Measurements from ENCODE around the gene CCSER1. TPM values are rescaled to one million over a fixed set of nuclear protein-coding genes. Genes with fewer than 3 reads are reported as not detected.

The CCSER1 gene
- total and polyA plus RNA-seq, 2 of the 8 experiments (the other 6 are each of a cell fraction or from before 2014, with no cell fraction given), result 0.26 to 0.84 TPM

GRCh38 chr4:90171491-90171890, 44.3 kb downstream of the CCSER1 start:
- H2BK20ac ChIP-seq (ENCODE audit: low read length), result no peak overlapping the region
- H3K14ac ChIP-seq (ENCODE audit: insufficient read length), result no peak overlapping the region
- no peaks in the 10 kb centered on the region for H3K9me3 ChIP-seq (ENCODE audit: insufficient read depth in 2 of 2, low read depth in 1 of 2, low read length in 1 of 2)
- H3K4me3 ChIP-seq (ENCODE audit: extremely low read depth in 1 of 4, insufficient read depth in 2 of 4, low read depth in 3 of 4, low read length in 4 of 4), result no peak overlapping the region
- no peak overlapping the region for H2BK120ac ChIP-seq (replicated peaks; ENCODE audit: low read depth, low read length)
- ChIA-PET POLR2A (ENCODE audit: partially characterized antibody) (no interaction called here), CTCF (ENCODE audit: partially characterized antibody) (no interaction called here)
- no peak overlapping the region for H3K4me2 ChIP-seq (ENCODE audit: insufficient read depth in 1 of 2, low read depth in 2 of 2, low read length in 2 of 2)
- no peak for FAIRE-seq
- H4K8ac ChIP-seq (ENCODE audit: extremely low read depth, insufficient read depth, low read length), result no peak overlapping the region
- no peaks in the 10 kb centered on the region for H3K4me1 ChIP-seq (replicated peaks in 1 of 4; ENCODE audit: control insufficient read depth in 3 of 4, insufficient read depth in 4 of 4, low read length in 3 of 4)
- H3K36me3 ChIP-seq (ENCODE audit: control insufficient read depth in 2 of 4, insufficient read depth in 4 of 4, low read length in 3 of 4), result no peaks in the 10 kb centered on the region
- no peaks in the 10 kb centered on the region for H3K79me2 ChIP-seq (ENCODE audit: control insufficient read depth in 1 of 2, insufficient read depth in 2 of 2, low read length in 2 of 2)
- no peak overlapping the region for H2AFZ ChIP-seq (ENCODE audit: low read length)
- no peaks in the 10 kb centered on the region for H3K79me1 ChIP-seq (ENCODE audit: low read depth, low read length)
- no peak overlapping the region for H3K27ac ChIP-seq (ENCODE audit: low read depth, low read length)
- no peak overlapping the region for H3K9ac ChIP-seq (replicated peaks in 1 of 4; ENCODE audit: extremely low read depth in 1 of 4, low read depth in 3 of 4, low read length in 3 of 4)
- no peak overlapping the region for H2BK12ac ChIP-seq (ENCODE audit: low read depth, low read length)
- H2BK5ac ChIP-seq (ENCODE audit: low read depth, low read length), result no peak overlapping the region
- H3K4ac ChIP-seq (replicated peaks; ENCODE audit: insufficient read length, low read depth, low read length), result no peak overlapping the region
- no peak overlapping the region for H3K23ac ChIP-seq (ENCODE audit: insufficient read length)
- DNase-seq (ENCODE audit: low read depth in 1 of 2, low spot score in 2 of 2), result no peak
- H3K23me2 ChIP-seq (ENCODE audit: low read depth, low read length), result no peaks in the 10 kb centered on the region
- H4K20me1 ChIP-seq (replicated peaks in 1 of 2; ENCODE audit: control insufficient read depth in 1 of 2, insufficient read depth in 2 of 2, low read length in 2 of 2), result no peaks in the 10 kb centered on the region
- no peak overlapping the region for H3K18ac ChIP-seq (ENCODE audit: extremely low read depth, low read length)
- 93% methylated on average over 2 of the region's 2 CpGs; no CpG with 5 or more reads in 1 of the 2 experiments for WGBS, 2 experiments (ENCODE audit: extremely low coverage in 1 of 2, insufficient coverage in 1 of 2, insufficient read length in 1 of 2, insufficient replicate concordance in 2 of 2, low coverage in 1 of 2, low lambda C conversion rate in 2 of 2, missing lambda C conversion rate in 1 of 2)
- H3K56ac ChIP-seq (replicated peaks; ENCODE audit: insufficient read length, low read depth, low read length), result no peak overlapping the region
- no peak overlapping the region for H4K5ac ChIP-seq (ENCODE audit: insufficient read length, low read depth, low read length)
- no peak overlapping the region for H2BK15ac ChIP-seq (ENCODE audit: low read length)
- H2AK5ac ChIP-seq (ENCODE audit: low read depth, low read length), result no peak overlapping the region
- H4K91ac ChIP-seq (replicated peaks; ENCODE audit: insufficient read length, low read length), result no peak overlapping the region
- H3K27me3 ChIP-seq (replicated peaks in 1 of 4; ENCODE audit: control insufficient read depth in 3 of 4, extremely low read depth in 1 of 4, insufficient read depth in 3 of 4, low read length in 3 of 4), result no peaks in the 10 kb centered on the region
- no peak for TF ChIP-seq EP300 (IDR thresholded peaks at IDR 0.05; ENCODE audit: borderline replicate concordance in 1 of 2, low read depth in 2 of 2, low read length in 2 of 2)
- TF ChIP-seq MAFK (IDR thresholded peaks at IDR 0.05; ENCODE audit: low read depth, low read length), result no peak
- no peak for TF ChIP-seq ZNF274 (IDR thresholded peaks at IDR 0.05; ENCODE audit: borderline replicate concordance, extremely low read depth, low read length)
- TF ChIP-seq RFX5 (IDR thresholded peaks at IDR 0.05; ENCODE audit: borderline replicate concordance, low read depth, low read length), result no peak
- no peak for TF ChIP-seq BCL11A (IDR thresholded peaks at IDR 0.05; ENCODE audit: low read depth in 2 of 2, low read length in 2 of 2)
- TF ChIP-seq HDAC2 (IDR thresholded peaks at IDR 0.05; ENCODE audit: borderline replicate concordance in 1 of 2, low read depth in 2 of 2, low read length in 2 of 2), result no peak
- TF ChIP-seq JUN (IDR thresholded peaks at IDR 0.05; ENCODE audit: low read depth, low read length), result no peak
- TF ChIP-seq SIN3A (conservative IDR thresholded peaks at IDR 0.05 in 1 of 2, IDR thresholded peaks at IDR 0.05 in 1 of 2; ENCODE audit: low read depth in 1 of 2, low read length in 2 of 2), result no peak
- TF ChIP-seq RBBP5 (IDR thresholded peaks at IDR 0.05; ENCODE audit: borderline replicate concordance, low read depth, low read length), result no peak
- no peak for TF ChIP-seq PHF8 (conservative IDR thresholded peaks at IDR 0.05; ENCODE audit: low read depth, low read length)
- TF ChIP-seq GTF2F1 (IDR thresholded peaks at IDR 0.05; ENCODE audit: borderline replicate concordance, low read depth, low read length), result no peak
- TF ChIP-seq TCF12 (IDR thresholded peaks at IDR 0.05; ENCODE audit: low read depth, low read length), result no peak
- TF ChIP-seq SP1 (IDR thresholded peaks at IDR 0.05; ENCODE audit: low read depth, low read length), result no peak
